Mucosa of descending colon (tissue), 3 donors: ENCODE results near the gene DENND1A. TPM values are rescaled to one million over a fixed set of nuclear protein-coding genes. Genes with fewer than 3 reads are reported as not detected.

ENCODE experiments used
- ATAC-seq: fragments of 200-7000 bp; cut with Tn5 transposase; one replicate; pipeline ENCODE4 v1.9.1; 2020; ENCODE audit warnings: mild to moderate bottlenecking, moderate library complexity
- DNase-seq, 3 donors: peaks; one replicate each; pipeline ENCODE4 v3.0.0-alpha.2; 2020
- H3K36me3 ChIP-seq: fragments of 200-600 bp; one replicate; pipeline ENCODE4 v1.8.0; 2021; ENCODE audit warnings: low read depth, mild to moderate bottlenecking
- H3K4me1 ChIP-seq: fragments of 200-600 bp; one replicate; pipeline ENCODE4 v1.8.0; 2021; ENCODE audit warnings: low read depth, mild to moderate bottlenecking
- H3K4me3 ChIP-seq: fragments of 200-600 bp; one replicate; pipeline ENCODE4 v1.8.0; 2021; ENCODE audit warnings: mild to moderate bottlenecking
- H3K9me3 ChIP-seq: fragments of 200-600 bp; one replicate; pipeline ENCODE4 v1.8.0; 2021; ENCODE audit warnings: mild to moderate bottlenecking
- intact Hi-C, 2 donors: fragments of 100-400 bp; cut with DNase I in 1 of 2; cut with micrococcal nuclease in 1 of 2; formaldehyde crosslinking; loops; one replicate each; pipeline versions ENCODE4 v1.11.0 to v1.11.1; 2022; cut with DNase I, micrococcal nuclease
- total RNA-seq, 3 donors: library from RNA; stranded (reverse); fragmentation: NEBNext Ultra II Directional in 2 of 3; extraction: Animal tissue kit (Norgen Biotek cat#: 25700) in 2 of 3; gene quantifications; one replicate each; pipeline versions ENCODE4 v1.2.1 to v1.2.4, GENCODE V29; 2021 to 2023
- TF ChIP-seq, protein P1 (sequence below): fragments of 200-600 bp; IDR thresholded peaks from one replicate; pipeline ENCODE4 v1.8.0; 2022; ENCODE audit warnings: antibody characterized with exemption, mild to moderate bottlenecking
- donor health status: DM: no; HTN: no; CAD: no; lungs with moderate emphysema.
- donor health status: DM: no; HTN: no; CAD: no.
- donor health status: DM: no; HTN: yes; CAD: no.

The DENND1A gene
- total RNA-seq, 3 donors from 2014 or later = 32.8 to 50.0 (median 35.1) TPM

GRCh38 chr9:123509646-123510045, 420.3 kb downstream of the DENND1A start:
- Histone ChIP-seq H3K4me3 (no peak overlapping the region), H3K36me3 (no peaks in the 10 kb centered on the region), H3K4me1 (no peaks in the 10 kb centered on the region), H3K9me3 (no peaks in the 10 kb centered on the region)
- no peak for ATAC-seq
- TF ChIP-seq, protein P1, sequence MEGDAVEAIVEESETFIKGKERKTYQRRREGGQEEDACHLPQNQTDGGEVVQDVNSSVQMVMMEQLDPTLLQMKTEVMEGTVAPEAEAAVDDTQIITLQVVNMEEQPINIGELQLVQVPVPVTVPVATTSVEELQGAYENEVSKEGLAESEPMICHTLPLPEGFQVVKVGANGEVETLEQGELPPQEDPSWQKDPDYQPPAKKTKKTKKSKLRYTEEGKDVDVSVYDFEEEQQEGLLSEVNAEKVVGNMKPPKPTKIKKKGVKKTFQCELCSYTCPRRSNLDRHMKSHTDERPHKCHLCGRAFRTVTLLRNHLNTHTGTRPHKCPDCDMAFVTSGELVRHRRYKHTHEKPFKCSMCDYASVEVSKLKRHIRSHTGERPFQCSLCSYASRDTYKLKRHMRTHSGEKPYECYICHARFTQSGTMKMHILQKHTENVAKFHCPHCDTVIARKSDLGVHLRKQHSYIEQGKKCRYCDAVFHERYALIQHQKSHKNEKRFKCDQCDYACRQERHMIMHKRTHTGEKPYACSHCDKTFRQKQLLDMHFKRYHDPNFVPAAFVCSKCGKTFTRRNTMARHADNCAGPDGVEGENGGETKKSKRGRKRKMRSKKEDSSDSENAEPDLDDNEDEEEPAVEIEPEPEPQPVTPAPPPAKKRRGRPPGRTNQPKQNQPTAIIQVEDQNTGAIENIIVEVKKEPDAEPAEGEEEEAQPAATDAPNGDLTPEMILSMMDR = no peak
- intact Hi-C loops = no loop called here
- DNase-seq = no peak

GRCh38 chr9:123508048-123508447, 421.9 kb downstream of the DENND1A start:
- TF ChIP-seq, protein P1 = no peak
- DNase-seq = no peak
- intact Hi-C loops = no loop called here
- Histone ChIP-seq H3K9me3 (no peaks in the 10 kb centered on the region), H3K4me3 (no peak overlapping the region), H3K4me1 (no peaks in the 10 kb centered on the region), H3K36me3 (no peaks in the 10 kb centered on the region)
- ATAC-seq = no peak

- H3K36me3 ChIP-seq = no peaks in the 10 kb centered on the region
- H3K4me1 ChIP-seq = no peaks in the 10 kb centered on the region
- no peaks in the 10 kb centered on the region for H3K9me3 ChIP-seq
- no peak for DNase-seq
- intact Hi-C loops = no loop called here
- no peak for ATAC-seq
- no peak overlapping the region for H3K4me3 ChIP-seq
- TF ChIP-seq, protein P1 = no peak
These were observed 424.4 kb downstream of the DENND1A start for GRCh38 chr9:123505496-123505895.

GRCh38 chr9:123500336-123500735, 429.6 kb downstream of the DENND1A start:
- no peak for ATAC-seq
- no peaks in the 10 kb centered on the region for H3K4me1 ChIP-seq
- TF ChIP-seq, protein P1 = no peak

DNA sequence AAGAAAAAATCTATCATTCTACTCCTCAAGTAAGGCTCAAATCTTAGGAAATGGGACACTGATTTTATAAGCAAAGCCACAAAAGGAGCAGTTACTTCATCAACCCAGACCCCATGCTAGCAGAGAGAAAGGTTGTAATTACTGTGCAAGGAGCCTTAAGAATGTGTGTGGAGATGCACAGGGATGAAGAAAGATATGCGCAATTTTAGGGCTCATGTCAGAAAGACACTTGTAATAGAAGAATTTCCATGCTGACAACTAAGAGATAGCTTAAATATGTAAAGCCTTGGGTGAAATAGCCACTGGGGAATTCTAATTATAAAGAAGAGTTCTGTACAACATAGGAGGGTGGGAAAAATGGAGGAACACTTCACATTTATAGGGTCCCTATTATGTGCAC, 432.1 kb downstream of the DENND1A start:
- DNase-seq (no peak), ATAC-seq (no peak)
- Histone ChIP-seq H3K4me1 (no peaks in the 10 kb centered on the region), H3K9me3 (no peaks in the 10 kb centered on the region), H3K36me3 (no peaks in the 10 kb centered on the region), H3K4me3 (no peak overlapping the region)
- intact Hi-C loops = no loop called here
- TF ChIP-seq, protein P1 = no peak

More at GRCh38 chr9:123500336-123500735, 429.6 kb downstream of the DENND1A start:
- no peak for DNase-seq
- H3K4me3 ChIP-seq = no peak overlapping the region
- intact Hi-C loops = no loop called here
- no peaks in the 10 kb centered on the region for H3K9me3 ChIP-seq
- H3K36me3 ChIP-seq = no peaks in the 10 kb centered on the region

GRCh38 chr9:123495731-123496130, 434.2 kb downstream of the DENND1A start:
- TF ChIP-seq, protein P1 = no peak
- DNase-seq (no peak), ATAC-seq (no peak)
- Histone ChIP-seq H3K36me3 (no peaks in the 10 kb centered on the region), H3K4me3 (no peak overlapping the region), H3K9me3 (no peaks in the 10 kb centered on the region), H3K4me1 (no peaks in the 10 kb centered on the region)
- intact Hi-C loops = no loop called here
